MM.1S (cell line): ENCODE measurements around the gene PRODH.
"Not testable (repeated sequence)": the region's sequence is repeated elsewhere in the genome, so short reads cannot be mapped to it uniquely, and the experiment has no call there.

Experiments used
- EZH2 ChIP-seq: fragments of 300-600 bp; sonication (generic); optimal IDR thresholded peaks from 2 replicates; pipeline ENCODE3; 2017; ENCODE audit warnings: low read depth, mild to moderate bottlenecking, antibody characterized with exemption, low read length, mixed read lengths
- EZH2phosphoT487 ChIP-seq: fragments of 300-600 bp; sonication (generic); IDR thresholded peaks from 2 replicates; pipeline ENCODE4 v1.6.1; 2018; ENCODE audit warnings: antibody characterized with exemption, low read length
- TF ChIP-seq, protein P1 (sequence below): fragments of 300-600 bp; sonication (generic); IDR thresholded peaks from 2 replicates; pipeline ENCODE4 v1.5.1; 2016; ENCODE audit warnings: antibody characterized with exemption, low read length, mixed read lengths

DNA sequence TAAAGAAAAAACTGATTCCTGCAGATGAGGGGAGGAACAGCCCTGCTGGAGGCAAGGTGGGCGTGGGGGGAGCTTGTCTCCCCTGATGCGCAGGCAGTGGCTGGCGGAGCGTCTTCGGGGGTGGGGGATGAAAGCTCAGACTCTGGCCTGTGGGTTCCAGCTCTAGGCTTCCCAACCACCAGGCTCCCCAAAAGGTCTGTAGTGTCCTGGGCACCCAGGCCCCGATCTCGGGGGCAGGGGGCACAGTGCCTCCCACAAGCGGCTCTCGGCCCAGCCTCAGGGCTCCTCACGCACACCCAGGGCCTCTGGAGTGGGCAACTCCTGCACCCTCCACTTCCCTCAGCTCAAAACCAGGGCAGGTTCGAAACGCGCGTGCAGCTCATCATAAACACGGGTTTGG, 20.9 kb upstream of the PRODH start:
- TF ChIP-seq, protein P1, sequence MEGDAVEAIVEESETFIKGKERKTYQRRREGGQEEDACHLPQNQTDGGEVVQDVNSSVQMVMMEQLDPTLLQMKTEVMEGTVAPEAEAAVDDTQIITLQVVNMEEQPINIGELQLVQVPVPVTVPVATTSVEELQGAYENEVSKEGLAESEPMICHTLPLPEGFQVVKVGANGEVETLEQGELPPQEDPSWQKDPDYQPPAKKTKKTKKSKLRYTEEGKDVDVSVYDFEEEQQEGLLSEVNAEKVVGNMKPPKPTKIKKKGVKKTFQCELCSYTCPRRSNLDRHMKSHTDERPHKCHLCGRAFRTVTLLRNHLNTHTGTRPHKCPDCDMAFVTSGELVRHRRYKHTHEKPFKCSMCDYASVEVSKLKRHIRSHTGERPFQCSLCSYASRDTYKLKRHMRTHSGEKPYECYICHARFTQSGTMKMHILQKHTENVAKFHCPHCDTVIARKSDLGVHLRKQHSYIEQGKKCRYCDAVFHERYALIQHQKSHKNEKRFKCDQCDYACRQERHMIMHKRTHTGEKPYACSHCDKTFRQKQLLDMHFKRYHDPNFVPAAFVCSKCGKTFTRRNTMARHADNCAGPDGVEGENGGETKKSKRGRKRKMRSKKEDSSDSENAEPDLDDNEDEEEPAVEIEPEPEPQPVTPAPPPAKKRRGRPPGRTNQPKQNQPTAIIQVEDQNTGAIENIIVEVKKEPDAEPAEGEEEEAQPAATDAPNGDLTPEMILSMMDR: not testable (repeated sequence)
- TF ChIP-seq EZH2, EZH2phosphoT487: not testable (repeated sequence)
